Loucy (cell line): ENCODE results near the gene ISCU.
"Not testable (repeated sequence)": the region's sequence is repeated elsewhere in the genome, so short reads cannot be mapped to it uniquely, and the experiment has no call there.

Source experiments
- CTCF ChIP-seq: fragments of 200-600 bp; sonication (generic); conservative IDR thresholded peaks from 2 replicates; pipeline ENCODE4 v1.5.1; 2014; ENCODE audit warnings: mild to moderate bottlenecking, antibody characterized with exemption, low read length
- EZH2phosphoT487 ChIP-seq: fragments of 200-600 bp; IDR thresholded peaks from 2 replicates; pipeline ENCODE4 v1.6.1; 2018; ENCODE audit warnings: antibody characterized with exemption, mild to moderate bottlenecking, moderate library complexity, borderline replicate concordance

GRCh38 chr12:108618953-108619274, 56.5 kb downstream of the ISCU start:
- not testable (repeated sequence) for TF ChIP-seq CTCF, EZH2phosphoT487
